M059J (cell line): ENCODE results near the gene MTHFD1L. TPM values are rescaled to one million over a fixed set of nuclear protein-coding genes. Genes with fewer than 3 reads are reported as not detected.

Experiments
- DNase-seq: peaks from one replicate; pipeline ENCODE4 v3.0.0-alpha.2; 2012; ENCODE audit warnings: low read depth
- total RNA-seq: library from RNA; depleted of rRNA; stranded (reverse); fragments of >200 nt; shearing (Covaris generic); gene quantifications from 2 replicates; pipeline ENCODE4 v1.2.3, GENCODE V29; 2014

The MTHFD1L gene
- total RNA-seq, 1 experiment from 2014 or later = 10.9 TPM

GRCh38 chr6:150866147-150866990, 867 bp downstream of the MTHFD1L start:
- peak; percentile 86 for DNase-seq

DNA sequence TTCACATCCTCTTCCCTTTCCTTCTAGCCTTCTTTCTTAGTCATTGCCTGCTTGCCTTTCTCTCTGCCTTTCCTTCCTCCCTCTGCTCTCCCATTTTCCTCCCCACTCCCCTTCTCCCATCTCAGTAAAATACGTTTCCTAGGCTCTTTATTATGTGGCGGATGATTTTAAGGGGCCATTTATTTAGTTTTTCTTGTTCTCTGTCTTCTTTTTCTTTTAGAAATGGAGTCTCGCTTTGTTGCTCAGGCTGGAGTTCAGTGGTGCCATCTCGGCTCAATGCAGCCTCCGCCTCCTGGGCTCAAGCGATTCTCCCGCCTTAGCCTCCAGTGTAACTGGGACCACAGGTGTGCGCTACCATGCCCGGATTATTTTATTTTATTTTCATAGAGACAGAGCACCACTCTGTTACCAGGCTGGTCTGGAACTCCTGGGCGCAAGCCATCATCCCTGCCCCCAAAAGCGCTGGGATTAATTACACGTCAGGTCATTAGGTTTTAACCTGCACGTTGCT, 1.5 kb downstream of the MTHFD1L start:
- DNase-seq = no peak

- no peak for DNase-seq
Observed at GRCh38 chr6:150868759-150869158, 3.3 kb downstream of the MTHFD1L start.

GRCh38 chr6:150874179-150874578, 8.7 kb downstream of the MTHFD1L start:
- no peak for DNase-seq

- DNase-seq = no peak
Observed at GRCh38 chr6:150875841-150876240, 10.3 kb downstream of the MTHFD1L start.

DNA sequence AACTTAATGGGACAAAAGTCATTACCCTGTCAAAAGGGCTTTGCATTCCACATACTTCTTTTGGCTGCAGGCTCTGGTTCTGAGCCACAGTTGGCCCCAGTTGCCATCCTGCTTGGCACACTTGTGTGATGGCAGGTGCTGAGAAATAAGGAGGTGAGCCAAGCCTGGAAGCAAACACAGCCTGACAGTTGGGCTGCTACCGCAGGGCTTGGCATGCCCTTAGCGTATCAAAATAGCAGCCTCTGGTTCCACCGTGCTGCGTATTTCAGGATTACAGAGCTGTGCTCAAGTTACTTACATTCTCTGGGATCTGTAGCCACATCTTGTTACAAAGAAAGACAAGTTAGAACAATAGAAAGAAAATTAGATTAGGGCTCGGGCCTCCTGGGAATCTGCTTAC, 11.1 kb downstream of the MTHFD1L start:
- DNase-seq = no peak

DNA sequence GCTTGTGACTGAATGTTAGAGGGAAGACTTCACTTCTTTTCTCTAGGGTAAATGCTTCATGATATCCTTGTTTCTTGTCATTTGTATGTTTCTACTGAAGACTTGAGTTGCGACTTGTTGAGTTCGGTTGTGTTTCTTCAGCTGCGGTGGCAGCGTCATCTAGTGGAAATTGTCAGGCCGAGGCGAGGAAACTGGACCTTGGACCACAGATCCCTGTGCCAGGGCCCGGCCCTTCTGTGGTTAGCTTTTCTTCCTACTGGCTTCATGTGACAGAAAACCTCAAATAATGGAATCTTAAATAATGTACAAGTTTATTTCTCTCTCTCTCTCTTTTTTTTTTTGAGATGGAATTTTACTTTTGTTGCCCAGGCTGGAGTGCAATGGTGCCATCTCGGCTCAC, 12.4 kb downstream of the MTHFD1L start:
- no peak for DNase-seq

- no peak for DNase-seq
Observed at GRCh38 chr6:150878347-150879213, 13.1 kb downstream of the MTHFD1L start.

GRCh38 chr6:150880336-150880735, 14.8 kb downstream of the MTHFD1L start:
- no peak for DNase-seq

DNA sequence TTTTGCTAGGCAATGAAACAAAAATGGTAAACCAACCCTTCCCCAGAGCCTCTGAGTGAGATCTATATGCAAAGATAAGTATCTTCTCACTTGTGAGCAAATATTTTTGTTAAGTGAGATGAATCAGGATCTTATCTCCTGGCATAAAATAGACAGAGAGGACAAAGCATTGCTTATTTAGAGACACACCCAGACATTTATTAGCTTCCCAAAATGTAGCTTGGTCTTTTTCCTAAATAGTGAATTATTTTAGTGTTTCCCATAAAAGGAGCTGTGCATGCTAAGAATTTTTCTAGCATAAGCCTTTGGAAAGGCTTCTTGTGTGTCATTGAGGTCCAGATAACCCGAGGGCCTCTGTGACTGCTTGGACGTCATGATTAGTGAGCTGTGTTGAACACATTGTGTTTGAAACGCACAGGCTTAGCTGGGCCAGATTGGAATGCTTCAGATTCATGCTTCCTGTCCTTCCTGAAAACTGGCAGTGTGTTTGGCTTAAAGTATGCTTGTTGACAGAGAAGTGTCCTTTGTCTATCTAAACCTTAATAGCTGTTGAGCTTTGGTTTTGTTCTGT, 16.5 kb downstream of the MTHFD1L start:
- DNase-seq = peak; percentile 97

- no peak for DNase-seq
Observed at GRCh38 chr6:150883521-150883920, 18.0 kb downstream of the MTHFD1L start.

DNA sequence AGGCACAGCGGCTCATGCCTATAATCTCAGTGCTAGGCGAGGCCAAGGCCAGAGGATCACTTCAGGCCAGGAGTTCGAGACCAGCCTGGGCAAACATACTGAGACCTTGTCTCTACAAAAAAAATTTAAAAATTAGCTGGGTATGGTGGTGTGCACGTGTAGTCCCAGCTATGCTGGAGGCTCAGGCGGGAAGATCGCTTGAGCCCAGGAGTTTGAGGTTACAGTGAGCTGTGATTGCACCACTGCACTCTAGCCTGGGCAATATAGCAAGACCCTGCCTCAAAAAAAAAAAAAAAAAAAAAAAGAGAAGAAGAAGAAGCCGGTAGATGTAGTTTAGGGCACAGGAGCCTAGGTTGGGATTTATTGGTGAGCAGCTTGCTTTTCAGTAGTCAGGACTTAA, 20.7 kb downstream of the MTHFD1L start:
- DNase-seq = no peak

GRCh38 chr6:150887978-150888563, 22.6 kb downstream of the MTHFD1L start:
- DNase-seq = no peak

- no peak for DNase-seq
Observed at GRCh38 chr6:150890346-150890745, 24.8 kb downstream of the MTHFD1L start.

GRCh38 chr6:150891888-150892485, 26.5 kb downstream of the MTHFD1L start:
- DNase-seq = peak; percentile 75

DNA sequence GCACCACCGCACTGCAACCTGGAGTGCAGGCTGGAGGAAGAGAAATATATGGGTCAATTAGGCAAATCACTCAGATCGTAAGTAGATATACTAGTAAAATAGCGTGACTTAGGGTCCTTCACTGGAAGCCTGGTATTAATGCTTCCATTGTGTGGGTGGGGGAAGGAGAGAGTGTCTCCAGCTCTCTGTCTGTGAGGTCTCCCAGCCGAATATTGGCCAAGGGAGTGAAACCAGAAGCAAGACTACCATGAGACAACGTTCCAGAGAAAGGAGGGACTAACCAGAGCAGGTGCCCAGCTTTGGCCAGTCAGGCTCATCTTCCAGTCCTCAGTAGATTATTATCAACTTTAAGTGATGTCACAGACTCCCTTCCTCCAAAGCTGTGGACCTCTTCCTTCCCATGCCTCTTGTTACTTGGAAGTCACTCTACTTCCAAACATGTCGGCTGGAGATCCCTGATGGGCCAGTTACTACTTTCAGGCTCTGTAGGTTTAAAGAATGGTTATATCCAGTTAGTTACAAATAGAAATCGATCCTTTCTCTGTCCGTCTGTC, 28.8 kb downstream of the MTHFD1L start:
- no peak for DNase-seq

- peak; percentile 23 for DNase-seq
Observed at GRCh38 chr6:150894935-150895552, 29.5 kb downstream of the MTHFD1L start.

DNA sequence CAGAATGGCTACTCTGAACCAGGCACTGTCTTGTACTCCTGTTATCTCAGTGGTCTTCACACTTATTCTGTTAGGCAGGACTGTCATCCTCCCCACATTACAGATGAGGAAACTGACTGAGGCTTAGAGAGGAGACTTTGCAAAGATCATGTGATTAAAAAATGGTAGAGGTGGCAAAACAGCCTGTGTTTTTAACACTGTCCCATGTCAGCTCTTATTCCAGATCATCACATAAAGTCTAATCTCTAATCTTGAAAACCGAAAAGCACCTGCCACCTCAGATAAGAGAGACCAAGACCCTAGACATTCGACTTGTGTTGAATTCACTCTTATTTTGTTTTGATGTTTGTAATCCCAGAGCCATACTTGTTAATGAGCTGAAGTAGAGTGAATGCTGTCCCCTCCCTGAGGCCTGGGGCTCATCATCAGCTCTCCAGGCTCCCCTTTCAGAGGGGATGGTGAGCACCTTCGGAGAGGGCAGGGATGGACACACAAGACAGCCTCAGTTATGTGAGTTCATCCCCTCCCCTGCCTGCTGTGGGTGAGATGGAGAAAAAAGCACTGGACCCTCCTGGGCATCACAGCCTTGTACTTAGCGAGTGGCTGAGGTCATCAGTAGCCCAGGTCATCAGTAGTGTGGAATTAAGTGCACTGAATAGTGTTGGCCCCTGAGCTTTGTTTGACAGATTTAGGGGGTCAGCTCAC, 30.6 kb downstream of the MTHFD1L start:
- no peak for DNase-seq

GRCh38 chr6:150897400-150897943, 32.0 kb downstream of the MTHFD1L start:
- peak; percentile 36 for DNase-seq
